OCI-LY7 (cell line): ENCODE measurements around the gene KCNB1. TPM values are rescaled to one million over a fixed set of nuclear protein-coding genes. Genes with fewer than 3 reads are reported as not detected.

Experiments used
- BruUV-seq: library from RNA; stranded (reverse); fragments of 400-500 nt; replicated peaks from 2 replicates; lab custom pipeline; 2021; lab: Mats Ljungman, UMichigan
- CTCF ChIA-PET: fragments of 300-600 bp; sonication (Branson Sonifier 250); formaldehyde crosslinking; loops from one replicate; lab custom pipeline; 2022; ENCODE audit warnings: antibody characterized with exemption; ENCODE audit not compliant: unreplicated experiment; lab: Charles Lee
- POLR2A ChIA-PET: fragments of 300-600 bp; sonication (Branson Sonifier 250); formaldehyde crosslinking; loops from one replicate; lab custom pipeline; 2022; ENCODE audit warnings: antibody characterized with exemption; lab: Charles Lee
- DNase-seq: peaks from one replicate; pipeline ENCODE4 v3.0.0-alpha.2; 2015; ENCODE audit warnings: low spot score
- H2AFZ ChIP-seq: fragments of 200-600 bp; sonication (generic), shearing (Covaris generic); 2 replicates; pipeline ENCODE4 v1.6.1; 2014; ENCODE audit warnings: mild to moderate bottlenecking, antibody characterized with exemption, low read length, moderate library complexity
- H3K27ac ChIP-seq: fragments of 200-600 bp; sonication (generic); 2 replicates; pipeline ENCODE4 v1.5.1; 2014; ENCODE audit warnings: mixed run types, low read depth, mild to moderate bottlenecking, moderate library complexity, low read length, inconsistent platforms; ENCODE audit not compliant: poor library complexity, severe bottlenecking
- H3K36me3 ChIP-seq: fragments of 200-600 bp; sonication (generic); 2 replicates; pipeline ENCODE4 v1.6.1; 2014; ENCODE audit warnings: mild to moderate bottlenecking, antibody characterized with exemption, low read length, moderate library complexity, mixed read lengths; ENCODE audit not compliant: insufficient read depth
- H3K4me1 ChIP-seq: fragments of 200-600 bp; sonication (generic); 2 replicates; pipeline ENCODE4 v1.5.1; 2014; ENCODE audit warnings: mild to moderate bottlenecking, low read length; ENCODE audit not compliant: insufficient read depth, poor library complexity, severe bottlenecking
- H3K4me2 ChIP-seq: fragments of 200-600 bp; sonication (generic); 2 replicates; pipeline ENCODE4 v1.6.1; 2014; ENCODE audit warnings: mild to moderate bottlenecking, low read length
- H3K4me3 ChIP-seq: fragments of 200-600 bp; sonication (generic); 2 replicates; pipeline ENCODE4 v1.5.1; 2014; ENCODE audit warnings: mild to moderate bottlenecking, low read depth, low read length; ENCODE audit not compliant: poor library complexity, severe bottlenecking
- H3K79me2 ChIP-seq: fragments of 200-600 bp; sonication (generic); 2 replicates; pipeline ENCODE4 v1.6.1; 2016; ENCODE audit warnings: low read depth, mild to moderate bottlenecking, low read length, moderate library complexity, mixed read lengths; ENCODE audit not compliant: insufficient read depth
- H3K9me2 ChIP-seq: fragments of 200-600 bp; sonication (generic); 2 replicates; pipeline ENCODE4 v1.6.1; 2016; ENCODE audit warnings: mild to moderate bottlenecking, low read length, mixed read lengths; ENCODE audit not compliant: insufficient read depth
- H3K9me3 ChIP-seq: fragments of 200-600 bp; sonication (generic); 2 replicates; pipeline ENCODE4 v1.6.1; 2014; ENCODE audit warnings: mild to moderate bottlenecking, mixed run types, low read length, mixed read lengths
- H4K20me1 ChIP-seq: fragments of 200-600 bp; sonication (generic); 2 replicates; pipeline ENCODE4 v1.6.1; 2014; ENCODE audit warnings: mild to moderate bottlenecking, antibody characterized with exemption, low read length, moderate library complexity, mixed read lengths; ENCODE audit not compliant: insufficient read depth
- CTCF ChIP-seq: fragments of 200-600 bp; sonication (generic); conservative IDR thresholded peaks from 2 replicates; pipeline ENCODE4 v1.5.1; 2014; ENCODE audit warnings: mild to moderate bottlenecking, antibody characterized with exemption, low read length, moderate library complexity, mixed read lengths
- EZH2phosphoT487 ChIP-seq: fragments of 200-600 bp; sonication (generic); IDR thresholded peaks from 2 replicates; pipeline ENCODE4 v1.6.1; 2018; ENCODE audit warnings: low read depth, borderline replicate concordance, mild to moderate bottlenecking, mixed run types, antibody characterized with exemption, low read length, moderate library complexity, mixed read lengths
- intact Hi-C: fragments of 100-400 bp; cut with micrococcal nuclease; formaldehyde crosslinking; loops from one replicate; pipeline ENCODE4 v1.10.0; 2022; ENCODE audit not compliant: unreplicated experiment
- total RNA-seq, 2 experiments: library from RNA; depleted of rRNA in 1 of 2; stranded (reverse); fragments of >200 nt in 1 of 2; shearing (Covaris generic) in 1 of 2; gene quantifications; 2 replicates each; pipeline ENCODE4 v1.2.3, GENCODE V29; 2014 to 2022

The KCNB1 gene
- total RNA-seq, 2 experiments from 2014 or later, result not detected

DNA sequence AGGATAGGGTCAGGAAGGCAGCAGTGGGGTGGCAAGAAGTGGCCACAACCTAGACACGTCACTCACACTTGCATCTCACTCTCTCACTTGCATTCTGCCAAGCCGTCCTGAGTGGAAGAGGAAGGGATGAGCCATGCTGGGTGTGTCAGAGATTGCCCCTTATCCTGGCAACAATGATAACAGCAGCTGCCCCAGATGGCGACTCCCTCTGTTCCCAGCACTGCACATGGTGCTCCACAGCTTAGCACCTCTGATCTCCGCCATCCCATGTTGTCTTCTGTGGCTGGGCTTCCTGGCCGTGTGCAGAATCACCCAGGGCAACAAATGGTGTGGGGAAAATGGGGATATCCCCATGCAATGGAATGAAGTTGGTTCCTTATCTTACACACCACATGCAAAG is 11.1 kb downstream of the KCNB1 start:
- Histone ChIP-seq H3K36me3 (no peaks in the 10 kb centered on the region), H2AFZ (no peak overlapping the region), H3K9me2 (no peaks in the 10 kb centered on the region), H3K9me3 (no peaks in the 10 kb centered on the region), H4K20me1 (no peaks in the 10 kb centered on the region), H3K27ac (no peak overlapping the region), H3K4me3 (no peak overlapping the region), H3K4me2 (no peak overlapping the region), H3K4me1 (no peaks in the 10 kb centered on the region), H3K79me2 (no peaks in the 10 kb centered on the region)
- ChIA-PET POLR2A (no interaction called here), CTCF (no interaction called here)
- DNase-seq, result no peak
- intact Hi-C loops, result no loop called here
- TF ChIP-seq EZH2phosphoT487, result no peak
- no peak for TF ChIP-seq CTCF
- BruUV-seq, result no TSS peak

GRCh38 chr20:49470922-49471321 is 11.5 kb downstream of the KCNB1 start:
- Histone ChIP-seq H3K9me2 (no peaks in the 10 kb centered on the region), H3K36me3 (no peaks in the 10 kb centered on the region), H2AFZ (no peak overlapping the region), H3K79me2 (no peaks in the 10 kb centered on the region), H3K9me3 (no peaks in the 10 kb centered on the region), H3K4me3 (no peak overlapping the region), H3K4me2 (no peak overlapping the region), H3K27ac (no peak overlapping the region), H4K20me1 (no peaks in the 10 kb centered on the region), H3K4me1 (no peaks in the 10 kb centered on the region)
- POLR2A ChIA-PET, result no interaction called here
- no peak for DNase-seq
- no peak for TF ChIP-seq CTCF
- TF ChIP-seq EZH2phosphoT487, result no peak
- BruUV-seq, result no TSS peak
- intact Hi-C loops, result no loop called here
- CTCF ChIA-PET, result interaction anchor here (0.5 kb wide), 1 partner anchor 440 kb away, joined by 3 read pairs; no protein-coding TSS in a partner anchor

DNA sequence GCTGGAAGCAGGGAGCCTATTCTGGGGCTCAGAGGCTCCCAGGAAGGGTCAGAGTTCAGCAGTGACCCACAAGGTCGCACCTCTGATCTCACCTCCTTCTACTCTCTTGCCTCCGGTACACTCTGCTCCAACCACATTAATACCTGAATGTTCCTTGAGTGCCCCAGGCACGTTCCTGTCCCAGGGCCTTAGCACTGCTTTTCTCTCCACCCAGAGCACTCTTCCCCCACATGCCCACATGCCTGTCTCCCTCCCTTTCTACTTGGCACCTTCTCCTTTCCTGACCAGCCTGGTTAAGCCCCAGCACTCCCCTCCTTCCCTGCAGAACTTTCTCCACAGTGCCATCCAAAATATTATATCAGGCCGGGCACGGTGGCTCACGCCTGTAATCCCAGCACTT is 13.4 kb downstream of the KCNB1 start:
- intact Hi-C loops, result no loop called here
- no peaks in the 10 kb centered on the region for H3K36me3 ChIP-seq
- H4K20me1 ChIP-seq, result no peaks in the 10 kb centered on the region
- no peak overlapping the region for H3K4me2 ChIP-seq
- no peak for DNase-seq
- H3K4me1 ChIP-seq, result no peaks in the 10 kb centered on the region
- no TSS peak for BruUV-seq
- no peak overlapping the region for H2AFZ ChIP-seq
- no peaks in the 10 kb centered on the region for H3K9me3 ChIP-seq
- H3K9me2 ChIP-seq, result no peaks in the 10 kb centered on the region
- TF ChIP-seq CTCF, result no peak
- no peak for TF ChIP-seq EZH2phosphoT487
- POLR2A ChIA-PET, result no interaction called here
- CTCF ChIA-PET, result no interaction called here
- no peaks in the 10 kb centered on the region for H3K79me2 ChIP-seq
- H3K27ac ChIP-seq, result no peak overlapping the region
- H3K4me3 ChIP-seq, result no peak overlapping the region
